Measurements from ENCODE around the gene TMEM233.
"Not testable (repeated sequence)": the region's sequence is repeated elsewhere in the genome, so short reads cannot be mapped to it uniquely, and the experiment has no call there.

DNA sequence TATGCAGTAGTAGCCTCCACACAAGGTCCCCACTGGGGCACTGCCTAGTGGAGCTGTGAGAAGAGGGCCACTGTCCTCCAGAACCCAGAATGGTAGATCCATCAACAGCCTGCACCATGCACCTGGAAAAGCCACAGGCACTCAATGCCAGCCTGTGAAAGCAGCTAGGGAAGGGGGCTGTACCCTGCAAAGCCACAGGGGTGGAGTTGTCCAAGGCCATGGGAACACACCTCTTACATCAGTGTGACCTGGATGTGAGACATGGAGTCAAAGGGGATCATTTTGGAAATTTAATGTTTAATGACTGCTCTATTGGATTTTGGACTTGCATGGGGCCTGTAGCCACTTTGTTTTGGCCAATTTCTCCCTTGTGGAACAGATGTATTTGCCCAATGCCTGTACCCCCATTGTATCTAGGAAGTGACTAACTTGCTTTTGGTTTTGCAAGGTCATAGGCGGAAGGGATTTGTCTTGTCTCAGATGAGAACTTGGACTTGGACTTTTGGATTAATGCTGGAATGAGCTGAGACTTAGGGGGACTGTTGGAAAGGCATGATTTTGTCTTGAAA, 24.8 kb downstream of the TMEM233 start:
- TF ChIP-seq, protein P1, sequence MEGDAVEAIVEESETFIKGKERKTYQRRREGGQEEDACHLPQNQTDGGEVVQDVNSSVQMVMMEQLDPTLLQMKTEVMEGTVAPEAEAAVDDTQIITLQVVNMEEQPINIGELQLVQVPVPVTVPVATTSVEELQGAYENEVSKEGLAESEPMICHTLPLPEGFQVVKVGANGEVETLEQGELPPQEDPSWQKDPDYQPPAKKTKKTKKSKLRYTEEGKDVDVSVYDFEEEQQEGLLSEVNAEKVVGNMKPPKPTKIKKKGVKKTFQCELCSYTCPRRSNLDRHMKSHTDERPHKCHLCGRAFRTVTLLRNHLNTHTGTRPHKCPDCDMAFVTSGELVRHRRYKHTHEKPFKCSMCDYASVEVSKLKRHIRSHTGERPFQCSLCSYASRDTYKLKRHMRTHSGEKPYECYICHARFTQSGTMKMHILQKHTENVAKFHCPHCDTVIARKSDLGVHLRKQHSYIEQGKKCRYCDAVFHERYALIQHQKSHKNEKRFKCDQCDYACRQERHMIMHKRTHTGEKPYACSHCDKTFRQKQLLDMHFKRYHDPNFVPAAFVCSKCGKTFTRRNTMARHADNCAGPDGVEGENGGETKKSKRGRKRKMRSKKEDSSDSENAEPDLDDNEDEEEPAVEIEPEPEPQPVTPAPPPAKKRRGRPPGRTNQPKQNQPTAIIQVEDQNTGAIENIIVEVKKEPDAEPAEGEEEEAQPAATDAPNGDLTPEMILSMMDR (IDR thresholded peaks at IDR 0.05): not testable (repeated sequence)
- TF ChIP-seq POLR2A (IDR thresholded peaks at IDR 0.05; ENCODE audit: low read length); ZC3H11A (IDR thresholded peaks at IDR 0.05); CBX2 (IDR thresholded peaks at IDR 0.05; ENCODE audit: borderline replicate concordance, low read depth): not testable (repeated sequence)

Data from A549 (cell line).